Measurements from ENCODE around the gene SAMD4A.
"Not testable (repeated sequence)": the region's sequence is repeated elsewhere in the genome, so short reads cannot be mapped to it uniquely, and the experiment has no call there.

SAMD4A gene

DNA sequence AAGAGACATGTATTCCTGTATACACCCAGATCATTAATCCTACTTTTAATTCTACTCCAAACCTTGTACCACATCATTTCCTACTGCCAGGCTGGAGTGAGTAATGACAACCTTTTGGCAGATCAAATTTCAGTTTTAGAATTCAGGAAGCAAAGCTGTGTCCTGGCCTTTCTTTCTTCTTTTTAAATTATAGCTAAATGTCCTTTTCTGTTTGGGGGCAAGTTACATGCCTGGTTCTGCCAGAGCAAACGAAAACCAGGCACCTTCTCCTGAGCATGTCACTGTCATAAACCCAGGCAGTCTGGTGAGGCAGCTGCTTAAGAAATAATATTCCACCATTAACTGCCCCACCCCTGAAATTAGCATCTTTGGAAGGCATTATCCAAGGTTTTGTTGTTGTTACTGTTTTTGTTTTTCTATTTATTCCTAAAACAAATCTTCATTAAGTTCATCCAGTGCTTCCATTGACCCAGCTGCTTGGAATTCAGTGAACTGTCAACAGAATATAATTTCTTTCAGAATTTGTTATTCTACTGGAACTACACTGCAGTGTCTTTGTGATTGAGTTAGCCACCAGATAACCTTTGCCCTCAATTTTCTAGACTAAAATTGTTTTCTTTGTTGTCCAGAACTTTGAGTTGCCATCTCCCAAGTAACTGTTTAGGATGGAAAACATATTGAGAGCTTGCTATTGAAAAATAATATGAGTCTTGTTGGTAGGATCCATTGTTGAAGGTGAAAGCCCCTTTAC lies 33.2 kb downstream of the SAMD4A start:
- no peak for DNase-seq (ENCODE audit: low spot score)

DNA sequence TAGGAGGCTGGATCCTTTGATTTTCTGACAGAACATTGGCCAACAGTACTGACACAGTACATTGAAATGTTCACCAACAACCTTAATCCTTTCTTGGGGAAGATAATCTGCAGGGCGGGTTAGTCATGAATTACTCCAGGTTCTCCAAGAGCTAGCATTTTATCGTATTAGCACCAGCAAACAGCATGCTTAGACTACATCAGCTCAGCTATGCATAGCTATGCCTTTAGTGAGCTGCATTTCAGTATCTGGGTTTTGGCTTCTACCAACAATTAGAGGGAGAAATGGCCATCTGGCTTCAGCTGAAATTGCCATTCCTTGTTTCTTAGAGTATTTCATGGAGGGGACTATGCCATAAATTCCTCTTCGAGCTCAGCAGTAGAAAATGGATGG lies 33.8 kb downstream of the SAMD4A start:
- no peak for DNase-seq (ENCODE audit: low spot score)

- no peak for DNase-seq (ENCODE audit: low spot score)
Observed at GRCh38 chr14:54603362-54603761, 36.4 kb downstream of the SAMD4A start.

GRCh38 chr14:54606178-54606577 lies 39.2 kb downstream of the SAMD4A start:
- no peak for DNase-seq (ENCODE audit: low spot score)

- DNase-seq (ENCODE audit: low spot score), result no peak
Observed at GRCh38 chr14:54606631-54607133, 39.8 kb downstream of the SAMD4A start.

GRCh38 chr14:54609576-54609975 lies 42.6 kb downstream of the SAMD4A start:
- DNase-seq (ENCODE audit: low spot score), result no peak

- no peak for DNase-seq (ENCODE audit: low spot score)
Observed at GRCh38 chr14:54610051-54610977, 43.4 kb downstream of the SAMD4A start.

DNA sequence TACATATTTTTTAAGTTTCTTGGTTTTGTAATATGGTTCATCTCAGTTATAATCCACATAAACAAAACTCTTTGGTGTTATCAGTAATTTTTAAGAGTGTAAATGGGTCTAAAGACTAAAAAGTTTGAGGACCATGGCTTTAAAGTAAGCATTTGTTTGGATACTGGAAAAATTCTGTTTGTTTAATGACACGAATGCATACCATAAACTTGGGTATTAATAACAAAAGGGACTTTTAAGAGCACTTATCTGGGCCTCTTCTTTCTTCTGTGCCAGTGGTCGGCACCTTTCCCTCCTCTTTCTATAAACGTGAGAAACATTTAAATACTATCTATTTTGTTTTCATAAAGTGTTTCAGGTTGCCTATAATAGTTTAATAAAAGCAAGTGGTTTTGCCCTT lies 47.4 kb downstream of the SAMD4A start:
- DNase-seq (ENCODE audit: low spot score), result no peak

DNA sequence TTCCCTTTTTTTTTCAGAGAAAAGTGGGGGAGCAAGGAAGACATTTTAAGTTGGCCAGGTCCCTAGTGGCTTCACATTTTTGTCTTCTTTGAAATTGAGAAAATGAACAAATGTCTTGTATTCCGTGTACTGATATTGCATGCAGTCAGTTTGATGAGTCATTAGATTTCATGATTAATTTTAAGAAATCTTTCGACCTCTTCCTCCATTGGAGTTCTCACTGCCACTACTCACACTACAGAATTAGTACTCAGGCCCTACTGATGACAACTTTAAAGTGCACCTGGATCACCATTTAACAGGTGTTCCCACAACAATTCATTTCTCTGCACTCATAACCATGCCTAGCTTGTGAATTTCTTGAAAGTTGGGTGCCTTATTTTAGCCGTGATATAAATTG lies 50.5 kb downstream of the SAMD4A start:
- DNase-seq (ENCODE audit: low spot score), result peak; percentile 59

DNA sequence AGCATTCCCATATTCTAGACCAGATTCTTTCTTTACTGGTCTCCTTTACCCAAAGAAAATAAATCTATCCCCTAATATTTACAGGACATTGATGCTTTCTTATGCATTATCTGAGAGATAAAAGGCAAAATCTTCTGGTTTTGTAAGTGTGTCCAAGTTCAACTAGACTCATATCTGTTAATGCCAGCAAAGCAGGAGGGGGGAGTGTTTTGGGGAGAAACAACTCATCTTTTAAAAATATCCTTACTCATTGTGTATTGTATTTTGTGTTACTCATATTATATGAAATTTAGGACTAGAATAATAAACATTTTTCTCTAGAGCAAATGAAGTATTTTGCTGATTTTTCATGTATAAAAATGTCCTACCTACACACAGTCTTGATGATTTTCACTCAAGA lies 54.8 kb downstream of the SAMD4A start:
- DNase-seq (ENCODE audit: low spot score), result no peak

GRCh38 chr14:54622192-54622958 lies 55.4 kb downstream of the SAMD4A start:
- DNase-seq (ENCODE audit: low spot score), result peak; percentile 75

DNA sequence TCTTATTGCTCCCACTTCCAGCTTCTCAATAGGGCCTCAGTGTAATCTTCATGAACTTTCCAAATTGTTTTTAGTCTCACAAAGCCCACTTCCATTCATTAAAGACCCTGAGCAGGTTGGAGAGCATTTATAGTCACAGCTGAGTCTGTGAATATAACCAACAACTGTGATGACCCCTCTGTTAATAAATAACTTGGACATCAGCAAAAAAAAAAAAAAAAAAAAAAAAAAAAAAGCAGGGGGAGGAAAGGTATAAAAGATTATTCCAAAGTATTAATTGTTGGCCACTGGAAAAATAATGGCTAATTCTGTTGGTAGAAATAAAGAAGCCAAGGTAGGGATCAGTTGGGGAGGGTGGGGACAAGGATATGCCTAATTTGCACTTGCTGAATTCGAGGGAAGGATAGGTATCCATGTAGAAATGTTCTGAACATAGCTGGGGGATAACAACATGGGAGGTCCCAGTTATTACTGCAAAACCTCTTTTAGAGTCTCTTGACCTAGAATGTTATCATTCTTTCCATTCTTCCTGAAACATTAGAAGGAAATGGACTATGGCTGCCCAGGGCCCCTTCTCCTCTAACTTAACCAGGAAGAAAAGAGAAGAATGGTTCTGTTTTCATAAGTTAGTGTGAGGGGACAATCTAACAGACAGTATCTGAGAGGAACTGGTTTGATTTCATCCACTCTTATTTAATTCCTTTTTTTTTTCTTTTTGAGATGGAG lies 56.5 kb downstream of the SAMD4A start:
- no peak for DNase-seq (ENCODE audit: low spot score)

DNA sequence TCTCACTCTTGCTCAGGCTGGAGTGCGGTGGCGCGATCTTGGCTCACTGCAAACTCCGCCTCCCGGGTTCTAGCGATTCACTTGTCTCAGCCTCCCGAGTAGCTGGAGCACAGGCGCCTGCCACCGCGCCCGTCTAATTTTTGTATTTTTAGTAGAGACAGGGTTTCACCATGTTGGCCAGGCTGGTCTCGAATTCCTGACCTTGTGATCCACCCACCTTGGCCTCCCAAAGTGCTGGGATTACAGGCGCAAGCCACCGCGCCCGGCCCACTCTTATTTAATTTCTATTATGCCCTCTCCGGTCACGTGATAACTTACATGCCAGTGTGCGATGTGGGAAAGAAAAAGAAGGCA lies 57.1 kb downstream of the SAMD4A start:
- DNase-seq (ENCODE audit: low spot score), result not testable (repeated sequence)

- no peak for DNase-seq (ENCODE audit: low spot score)
Observed at GRCh38 chr14:54625112-54625511, 58.2 kb downstream of the SAMD4A start.

DNA sequence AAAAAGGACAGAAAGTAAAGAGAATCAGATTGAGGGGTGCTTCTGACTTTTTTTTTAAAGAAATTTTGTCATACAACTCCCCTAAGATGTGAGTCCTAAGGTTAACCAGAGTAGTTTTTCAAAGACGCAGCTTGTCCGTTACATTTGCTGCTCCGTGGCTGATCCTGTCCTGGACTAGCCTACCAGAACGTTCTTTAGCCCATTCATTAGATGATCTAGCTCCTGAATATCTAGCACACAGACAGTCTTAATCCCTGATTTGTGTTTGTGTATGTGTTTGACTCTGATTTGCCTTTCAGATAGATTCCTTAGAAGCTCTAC lies 60.3 kb downstream of the SAMD4A start:
- DNase-seq (ENCODE audit: low spot score), result no peak

GRCh38 chr14:54627540-54628363 lies 60.8 kb downstream of the SAMD4A start:
- peak; percentile 67 for DNase-seq (ENCODE audit: low spot score)

DNA sequence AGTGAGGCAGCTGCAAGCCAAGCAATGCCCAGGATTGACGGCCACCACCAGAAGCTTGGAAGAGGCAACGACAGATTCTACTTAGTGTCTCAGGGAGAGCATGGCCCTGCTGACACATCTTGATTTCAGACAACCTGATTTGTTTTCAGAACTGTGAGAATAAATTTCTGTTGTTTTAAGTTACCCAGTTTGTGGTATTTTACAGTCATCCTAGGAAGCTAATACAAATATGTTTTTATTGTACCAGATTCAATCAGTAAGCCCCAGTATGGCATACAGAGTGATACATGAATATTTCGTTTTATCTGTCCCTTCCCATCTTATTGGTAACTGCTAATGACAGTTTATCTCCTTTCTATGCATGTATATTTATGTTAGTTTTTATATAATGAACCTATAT lies 62.3 kb downstream of the SAMD4A start:
- peak; percentile 34 for DNase-seq (ENCODE audit: low spot score)

DNA sequence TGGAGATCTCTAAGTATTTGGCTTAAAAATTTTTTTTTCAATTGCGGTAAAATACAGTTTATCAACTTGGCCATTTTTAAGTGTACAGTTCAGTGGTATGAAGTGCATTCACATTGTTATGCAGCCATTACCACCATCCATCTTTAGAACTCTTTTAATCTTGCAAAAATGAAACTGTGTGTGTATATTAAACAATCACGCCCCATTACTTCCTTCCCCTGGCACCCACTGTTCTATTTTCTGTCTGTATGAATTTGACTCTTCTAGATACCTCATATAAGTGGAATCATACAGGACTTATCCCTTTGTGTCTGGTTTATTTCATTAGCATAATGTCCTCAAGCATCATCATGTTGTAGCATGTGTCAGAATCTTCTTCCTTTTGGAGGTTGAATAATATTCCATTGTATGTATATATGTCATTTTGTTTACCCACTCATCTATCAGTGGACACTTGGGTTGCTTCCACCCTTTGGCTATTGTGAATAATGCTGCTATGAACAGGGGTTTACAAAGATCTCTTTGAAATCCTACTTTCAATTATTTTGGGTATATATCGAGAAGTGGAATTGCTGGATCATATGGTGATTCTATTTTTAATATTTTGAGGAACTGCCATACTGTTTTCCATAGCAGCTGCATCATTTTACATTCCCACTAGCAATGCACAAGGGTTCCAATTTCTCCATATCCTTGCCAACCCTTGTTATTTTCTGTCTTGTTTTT lies 62.9 kb downstream of the SAMD4A start:
- DNase-seq (ENCODE audit: low spot score), result no peak

DNA sequence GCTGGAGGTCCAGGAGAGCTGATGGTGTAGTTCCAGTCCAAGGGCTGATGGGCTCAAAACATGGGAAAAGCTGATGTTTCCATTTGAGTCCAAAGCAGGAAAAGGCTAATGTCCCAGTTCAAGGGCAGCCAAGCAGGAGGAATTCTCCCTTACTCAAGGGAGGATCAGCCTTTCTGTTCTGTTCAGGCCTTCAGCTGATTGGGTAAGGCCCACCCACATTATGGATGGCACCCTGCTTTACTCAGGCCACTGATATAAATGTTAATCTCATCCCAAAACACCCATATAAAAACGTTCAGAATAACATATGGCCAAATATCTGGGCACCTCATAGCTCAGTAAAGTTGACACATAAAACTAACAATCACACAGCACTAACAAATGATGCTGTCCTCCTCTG lies 64.1 kb downstream of the SAMD4A start:
- no peak for DNase-seq (ENCODE audit: low spot score)

DNA sequence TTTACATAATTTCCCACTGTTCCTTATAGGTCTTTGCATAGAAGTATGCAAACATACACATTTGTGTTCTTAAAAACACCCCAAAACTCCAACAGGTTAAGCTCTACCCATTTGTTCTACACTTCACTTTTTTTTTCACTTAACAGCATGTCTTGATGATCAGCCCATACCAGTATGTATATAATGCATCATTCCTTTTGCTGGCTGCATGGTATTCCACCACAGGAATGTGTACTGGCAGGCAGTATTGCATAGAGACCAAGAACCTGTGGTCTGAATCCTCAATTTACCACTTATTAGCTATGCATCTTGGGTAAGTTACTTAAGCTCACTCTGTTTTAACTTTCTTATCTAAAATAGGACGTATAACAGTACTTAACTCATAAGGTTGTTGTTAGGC lies 65.5 kb downstream of the SAMD4A start:
- DNase-seq (ENCODE audit: low spot score), result no peak

Data from activated CD4-positive, alpha-beta T cell treated with anti-CD3 and anti-CD28 coated beads, Interleukin-2, Interleukin-4, amounts not matched to agents 100 ng/mL and 50 ng/mL, durations not matched to agents 16 hours and 8 hours (primary cell).